ENCODE measurements around the gene SH3RF3. TPM values are rescaled to one million over a fixed set of nuclear protein-coding genes. Genes with fewer than 3 reads are reported as not detected.

The SH3RF3 gene
- total RNA-seq, 4 donors from 2014 or later: 5.3 to 10.0 (median 8.0) TPM

GRCh38 chr2:109098921-109099273 lies 30.1 kb upstream of the SH3RF3 start:
- no peak for TF ChIP-seq CTCF (IDR thresholded peaks at IDR 0.05; ENCODE audit: low read depth)

GRCh38 chr2:109102588-109103233 lies 26.3 kb upstream of the SH3RF3 start:
- no peak for TF ChIP-seq CTCF (IDR thresholded peaks at IDR 0.05; ENCODE audit: low read depth)

- TF ChIP-seq CTCF (IDR thresholded peaks at IDR 0.05; ENCODE audit: low read depth): no peak
Measured at GRCh38 chr2:109105113-109105512, 23.9 kb upstream of the SH3RF3 start.

DNA sequence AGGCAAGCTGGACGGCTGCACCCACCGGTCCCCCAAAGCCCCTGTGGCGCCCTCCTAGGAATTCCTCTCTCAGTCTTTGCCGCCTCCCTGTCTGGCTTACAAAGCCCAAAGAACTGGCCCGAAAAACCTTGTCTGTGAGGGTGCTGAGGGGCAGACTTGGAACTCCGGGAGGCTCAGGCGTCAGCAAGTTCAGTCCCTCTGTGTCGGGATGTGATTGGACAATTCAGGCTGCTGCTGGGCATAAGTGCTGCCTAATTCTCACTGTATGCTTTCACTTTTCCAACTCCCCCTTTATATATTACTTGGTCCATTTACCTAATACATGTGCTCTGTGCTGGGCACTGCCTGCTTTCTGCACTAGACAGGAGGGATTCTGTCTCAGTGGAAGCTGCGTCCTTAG lies 20.3 kb upstream of the SH3RF3 start:
- no peak for TF ChIP-seq CTCF (IDR thresholded peaks at IDR 0.05; ENCODE audit: low read depth)

GRCh38 chr2:109109342-109109741 lies 19.7 kb upstream of the SH3RF3 start:
- no peak for TF ChIP-seq CTCF (IDR thresholded peaks at IDR 0.05; ENCODE audit: low read depth)

DNA sequence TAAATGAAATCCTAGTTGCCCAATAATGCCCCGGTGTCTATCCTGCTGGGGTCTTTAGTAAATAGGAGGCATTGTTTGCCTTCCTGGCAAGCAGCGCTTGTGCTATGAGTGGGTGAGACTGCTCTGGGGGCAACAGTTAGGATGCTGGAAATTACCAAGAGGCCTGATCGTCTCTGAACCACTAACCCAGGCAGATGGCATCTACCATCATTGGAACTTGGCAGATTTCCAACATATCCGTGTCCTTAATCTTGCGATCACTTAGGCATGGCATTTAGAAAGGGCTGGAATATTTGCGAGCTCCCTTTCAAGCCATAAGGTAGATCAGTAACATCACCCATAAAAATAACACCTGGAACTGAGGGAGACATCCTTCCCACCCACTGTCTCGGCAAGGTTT lies 18.8 kb upstream of the SH3RF3 start:
- TF ChIP-seq CTCF (IDR thresholded peaks at IDR 0.05; ENCODE audit: low read depth): no peak

GRCh38 chr2:109117780-109118179 lies 11.2 kb upstream of the SH3RF3 start:
- TF ChIP-seq CTCF (IDR thresholded peaks at IDR 0.05; ENCODE audit: low read depth): no peak
